ENCODE data around the gene ENOX1. TPM values are rescaled to one million over a fixed set of nuclear protein-coding genes. Genes with fewer than 3 reads are reported as not detected.

ENOX1 gene
- total and polyA plus RNA-seq, 4 experiments from 2014 or later: not detected

DNA sequence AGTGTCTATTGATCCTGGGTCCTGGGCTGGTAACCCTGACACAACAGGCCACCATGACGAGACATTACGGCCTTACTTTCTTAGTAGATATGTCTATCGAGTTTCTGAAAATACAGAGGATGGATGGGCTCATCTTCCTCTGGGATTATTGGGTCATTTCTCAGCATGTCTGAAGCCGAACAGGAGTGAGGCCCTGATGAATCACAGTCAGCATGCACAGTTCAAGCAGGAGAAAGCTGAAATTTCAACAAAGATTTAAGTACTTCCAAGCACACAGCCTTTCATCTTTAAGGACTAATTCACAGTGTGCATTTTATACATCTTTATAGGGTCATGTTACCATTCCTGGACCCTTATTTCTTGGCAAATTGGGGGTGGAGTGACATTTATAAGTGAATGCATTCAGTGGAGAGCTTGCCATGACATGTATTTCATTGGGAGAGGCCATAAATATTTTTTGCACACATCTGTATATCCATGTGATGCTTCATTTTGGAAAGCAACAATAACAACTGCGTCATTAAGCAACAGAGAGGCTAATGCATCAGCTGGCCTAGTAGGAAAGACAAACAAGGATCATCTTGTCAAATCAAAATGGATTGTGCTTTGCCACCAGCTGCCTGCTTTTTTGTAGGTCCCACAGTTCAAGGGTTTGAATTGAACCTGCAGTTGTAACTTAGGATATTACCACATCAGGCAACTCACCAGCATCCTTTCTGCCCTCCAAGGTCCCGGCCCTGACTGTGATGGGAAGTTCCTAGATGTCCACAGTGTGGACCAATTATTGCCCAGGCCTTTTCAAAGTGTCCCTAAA lies 619.9 kb downstream of the ENOX1 start:
- H3K27ac Mint-ChIP-seq: no peak overlapping the region
- no peak overlapping the region for H3K4me3 ChIP-seq (ENCODE audit: low read length in 2 of 2)
- no peak overlapping the region for H3K4me3 Mint-ChIP-seq
- H3K9me3 Mint-ChIP-seq: peaks cover 0 to 28% (median 17%) of the 10 kb centered on the region in 8 donors
- DNase-seq: no peak
- no peaks in the 10 kb centered on the region for H3K9me3 ChIP-seq (ENCODE audit: control insufficient read depth in 1 of 2, low read length in 2 of 2)
- no peaks in the 10 kb centered on the region for H3K4me1 Mint-ChIP-seq
- no peak overlapping the region for H3K27ac ChIP-seq (ENCODE audit: low read depth, low read length)
- H3K36me3 Mint-ChIP-seq: no peaks in the 10 kb centered on the region
- no peaks in the 10 kb centered on the region for H3K27me3 ChIP-seq (ENCODE audit: insufficient read depth, low read length)
- ChIA-PET POLR2A (ENCODE audit: partially characterized antibody) (no interaction called here), CTCF (ENCODE audit: partially characterized antibody) (no interaction called here)
- peaks cover 4 to 16% of the 10 kb centered on the region in 2 donors for H3K27me3 Mint-ChIP-seq
- intact Hi-C loops (cut with micrococcal nuclease): no loop called here
- no peaks in the 10 kb centered on the region for H3K4me1 ChIP-seq (ENCODE audit: insufficient read depth, low read length)
- H3K36me3 ChIP-seq (ENCODE audit: insufficient read depth, low read length): no peaks in the 10 kb centered on the region

Other genes with a start within 250 kb of the ENOX1 start
- 1 to 10 TPM; 4.0 to 4.7 TPM for gene CCDC122, start 92.8 kb upstream of the ENOX1 start, total RNA-seq
- gene CCDC122, start 92.8 kb upstream of the ENOX1 start, polyA plus RNA-seq: 1 to 10 TPM; 1.7 to 3.4 TPM
- gene LACC1, start 92.9 kb upstream of the ENOX1 start, total RNA-seq: 1 to 10 TPM; 4.6 to 5.0 TPM
- under 1 TPM; 0.21 to 0.55 TPM for gene LACC1, start 92.9 kb upstream of the ENOX1 start, polyA plus RNA-seq

Data from CD4-positive, alpha-beta memory T cell (primary cell).